ENCODE data around the gene EEA1. TPM values are rescaled to one million over a fixed set of nuclear protein-coding genes. Genes with fewer than 3 reads are reported as not detected.
"Not testable (repeated sequence)": the region's sequence is repeated elsewhere in the genome, so short reads cannot be mapped to it uniquely, and the experiment has no call there.

Gene EEA1
- total RNA-seq, 1 donor from 2014 or later: 30.0 TPM

- no peak for DNase-seq (ENCODE audit: low spot score)
These were observed 118.7 kb downstream of the EEA1 start for GRCh38 chr12:92810370-92810769.

- DNase-seq (ENCODE audit: low spot score): no peak
These were observed 125.2 kb downstream of the EEA1 start for GRCh38 chr12:92803903-92804302.

- no peak for DNase-seq (ENCODE audit: low spot score)
These were observed 126.2 kb downstream of the EEA1 start for GRCh38 chr12:92802906-92803305.

GRCh38 chr12:92796650-92797049 is 132.4 kb downstream of the EEA1 start:
- DNase-seq (ENCODE audit: low spot score): no peak

GRCh38 chr12:92794814-92795213 is 134.3 kb downstream of the EEA1 start:
- DNase-seq (ENCODE audit: low spot score): no peak

- not testable (repeated sequence) for DNase-seq (ENCODE audit: low spot score)
These were observed 134.7 kb downstream of the EEA1 start for GRCh38 chr12:92794356-92794755.

- no peak for DNase-seq (ENCODE audit: low spot score)
These were observed 143.1 kb downstream of the EEA1 start for GRCh38 chr12:92786045-92786444.

- DNase-seq (ENCODE audit: low spot score): no peak
These were observed 143.5 kb downstream of the EEA1 start for GRCh38 chr12:92785563-92785950.

GRCh38 chr12:92784797-92785562 is 144.1 kb downstream of the EEA1 start:
- DNase-seq (ENCODE audit: low spot score): no peak

GRCh38 chr12:92784356-92784755 is 144.7 kb downstream of the EEA1 start:
- DNase-seq (ENCODE audit: low spot score): no peak

GRCh38 chr12:92779902-92780301 is 149.2 kb downstream of the EEA1 start:
- no peak for DNase-seq (ENCODE audit: low spot score)

- no peak for DNase-seq (ENCODE audit: low spot score)
These were observed 150.6 kb downstream of the EEA1 start for GRCh38 chr12:92778525-92778924.

GRCh38 chr12:92775416-92775815 is 153.7 kb downstream of the EEA1 start:
- DNase-seq (ENCODE audit: low spot score): no peak

GRCh38 chr12:92771001-92771400 is 158.1 kb downstream of the EEA1 start:
- DNase-seq (ENCODE audit: low spot score): no peak

GRCh38 chr12:92769124-92769901 is 159.8 kb downstream of the EEA1 start:
- no peak for DNase-seq (ENCODE audit: low spot score)

- DNase-seq (ENCODE audit: low spot score): no peak
These were observed 163.2 kb downstream of the EEA1 start for GRCh38 chr12:92765871-92766270.

- DNase-seq (ENCODE audit: low spot score): no peak
These were observed 164.3 kb downstream of the EEA1 start for GRCh38 chr12:92764831-92765230.

- no peak for DNase-seq (ENCODE audit: low spot score)
These were observed 166.3 kb downstream of the EEA1 start for GRCh38 chr12:92762773-92763172.

- DNase-seq (ENCODE audit: low spot score): no peak
These were observed 169.3 kb downstream of the EEA1 start for GRCh38 chr12:92759634-92760268.

GRCh38 chr12:92757597-92758121 is 171.4 kb downstream of the EEA1 start:
- no peak for DNase-seq (ENCODE audit: low spot score)

- no peak for DNase-seq (ENCODE audit: low spot score)
These were observed 172.0 kb downstream of the EEA1 start for GRCh38 chr12:92756898-92757596.

All from mucosa of gallbladder (tissue), 1 donor.